Measurements from ENCODE around the gene MAGEE2.
A peak's percentile ranks its signal among the peaks of the same experiment; 100 is the strongest.
"Not testable (repeated sequence)": the region's sequence is repeated elsewhere in the genome, so short reads cannot be mapped to it uniquely, and the experiment has no call there.

The MAGEE2 gene, protein sequence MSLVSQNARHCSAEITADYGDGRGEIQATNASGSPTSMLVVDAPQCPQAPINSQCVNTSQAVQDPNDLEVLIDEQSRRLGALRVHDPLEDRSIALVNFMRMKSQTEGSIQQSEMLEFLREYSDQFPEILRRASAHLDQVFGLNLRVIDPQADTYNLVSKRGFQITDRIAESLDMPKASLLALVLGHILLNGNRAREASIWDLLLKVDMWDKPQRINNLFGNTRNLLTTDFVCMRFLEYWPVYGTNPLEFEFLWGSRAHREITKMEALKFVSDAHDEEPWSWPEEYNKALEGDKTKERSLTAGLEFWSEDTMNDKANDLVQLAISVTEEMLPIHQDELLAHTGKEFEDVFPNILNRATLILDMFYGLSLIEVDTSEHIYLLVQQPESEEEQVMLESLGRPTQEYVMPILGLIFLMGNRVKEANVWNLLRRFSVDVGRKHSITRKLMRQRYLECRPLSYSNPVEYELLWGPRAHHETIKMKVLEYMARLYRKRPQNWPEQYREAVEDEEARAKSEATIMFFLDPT

DNA sequence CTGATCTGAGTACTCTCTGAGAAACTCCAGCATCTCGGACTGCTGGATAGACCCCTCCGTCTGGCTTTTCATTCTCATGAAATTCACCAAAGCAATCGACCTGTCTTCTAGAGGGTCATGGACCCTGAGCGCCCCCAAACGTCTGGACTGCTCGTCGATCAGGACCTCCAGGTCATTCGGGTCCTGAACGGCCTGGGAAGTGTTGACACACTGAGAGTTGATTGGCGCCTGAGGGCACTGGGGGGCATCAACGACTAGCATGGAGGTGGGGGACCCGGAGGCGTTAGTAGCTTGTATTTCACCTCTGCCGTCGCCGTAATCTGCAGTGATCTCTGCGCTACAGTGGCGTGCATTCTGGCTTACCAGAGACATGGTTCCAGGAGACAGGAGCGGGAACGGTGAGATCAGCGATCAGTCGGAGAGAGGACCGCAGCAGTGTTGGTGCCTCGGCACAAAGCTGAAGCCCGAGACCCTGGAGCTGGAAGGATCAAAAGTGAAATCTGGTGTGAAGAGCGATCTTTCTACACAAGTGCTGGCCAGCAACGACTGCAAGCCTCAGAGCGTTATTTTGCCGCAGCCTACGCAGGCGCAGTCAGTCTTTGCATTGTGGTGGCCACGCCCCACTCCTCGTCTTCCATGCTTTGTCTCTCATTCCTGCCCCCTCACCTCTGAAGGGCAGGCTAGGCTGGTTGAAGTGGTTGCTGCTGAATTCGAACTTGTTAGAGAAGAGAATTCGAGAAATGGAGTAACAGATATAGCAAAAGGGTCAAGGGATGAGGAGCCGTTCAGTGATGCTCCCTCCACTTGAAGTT, at the start of gene MAGEE2:
Gene MAGEE2 (minus strand): TSS at position 575 of the 812 bp plus-strand sequence. CDS start 203 bp downstream, at position 372.
- peak in 29 of 51 donors; percentile 0 to 42 (median 3) for DNase-seq

DNA sequence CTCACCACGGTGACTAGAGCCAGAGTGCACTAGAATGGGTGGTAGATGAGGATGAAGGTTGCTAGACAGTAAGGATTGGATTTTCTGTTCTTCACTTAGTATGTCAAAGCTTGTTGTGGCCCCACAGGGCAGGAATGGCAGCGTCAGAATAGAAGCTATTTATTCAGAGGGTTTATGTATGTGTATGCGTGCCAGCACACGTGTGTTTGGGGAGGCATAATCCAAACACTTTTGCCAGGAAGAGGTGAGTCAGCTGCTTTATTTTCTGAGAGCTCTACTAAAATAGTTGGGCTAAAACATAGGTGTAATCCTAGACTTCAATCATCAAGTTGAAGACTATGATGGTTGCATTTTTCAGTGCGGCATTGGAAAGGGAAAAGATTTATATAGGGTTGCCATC, 1.2 kb upstream of the MAGEE2 start:
- DNase-seq: no peak

DNA sequence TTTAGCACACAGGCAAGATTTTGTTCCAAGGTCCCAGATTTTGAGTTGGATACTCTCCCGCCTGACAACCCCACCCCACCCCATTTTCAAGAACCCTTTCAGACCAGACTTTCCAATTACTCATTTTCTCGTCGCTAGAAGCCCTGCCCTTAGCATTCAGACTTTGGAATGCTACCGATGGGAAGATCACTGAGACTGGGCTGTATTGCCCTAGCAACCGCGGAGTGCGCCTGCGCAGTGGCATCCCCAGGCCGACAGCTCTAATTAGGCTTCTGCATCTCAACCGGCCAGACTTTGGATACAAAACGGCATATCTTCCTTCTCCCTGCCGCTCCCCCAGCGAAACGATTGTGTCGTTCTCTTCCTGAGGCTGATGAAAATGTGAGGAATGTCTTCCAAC, 3.4 kb downstream of the MAGEE2 start:
- DNase-seq: peak in 45 of 51 donors; percentile 1 to 63 (median 25)

DNA sequence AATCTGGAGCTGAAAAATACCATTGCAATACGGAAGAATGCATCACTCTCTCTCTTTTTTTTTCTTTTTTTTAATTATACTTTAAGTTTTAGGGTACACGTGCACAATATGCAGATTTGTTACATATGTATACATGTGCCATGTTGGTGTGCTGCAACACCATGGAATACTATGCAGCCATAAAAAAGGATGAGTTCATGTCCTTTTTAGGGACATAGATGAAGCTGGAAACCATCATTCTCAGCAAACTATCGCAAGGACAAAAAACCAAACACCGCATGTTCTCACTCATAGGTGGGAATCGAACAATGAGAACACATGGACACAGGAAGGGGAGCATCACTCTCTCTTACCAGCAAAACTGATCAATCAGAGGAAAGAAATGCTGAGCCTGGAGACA, 17.0 kb downstream of the MAGEE2 start:
- DNase-seq: not testable (repeated sequence)

DNA sequence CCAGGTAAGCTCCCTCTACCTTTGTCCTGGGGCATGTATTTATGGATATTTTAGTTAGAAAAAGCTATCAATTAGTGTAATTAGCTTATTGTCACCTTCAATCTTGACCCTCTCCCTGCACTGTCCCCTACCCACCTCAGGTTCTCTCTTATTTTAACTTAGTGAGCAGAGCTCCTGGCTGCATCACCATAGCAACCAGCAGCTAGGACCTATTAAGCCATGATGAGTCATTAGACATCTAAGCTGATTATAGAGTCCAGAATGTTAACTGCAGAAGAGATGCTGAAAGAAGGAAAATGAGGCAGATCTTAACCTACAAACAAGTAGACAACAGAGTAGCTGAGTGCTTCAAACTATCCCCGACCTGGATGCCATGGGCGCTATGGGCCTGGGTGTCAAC, 36.6 kb downstream of the MAGEE2 start:
- no peak for DNase-seq

DNA sequence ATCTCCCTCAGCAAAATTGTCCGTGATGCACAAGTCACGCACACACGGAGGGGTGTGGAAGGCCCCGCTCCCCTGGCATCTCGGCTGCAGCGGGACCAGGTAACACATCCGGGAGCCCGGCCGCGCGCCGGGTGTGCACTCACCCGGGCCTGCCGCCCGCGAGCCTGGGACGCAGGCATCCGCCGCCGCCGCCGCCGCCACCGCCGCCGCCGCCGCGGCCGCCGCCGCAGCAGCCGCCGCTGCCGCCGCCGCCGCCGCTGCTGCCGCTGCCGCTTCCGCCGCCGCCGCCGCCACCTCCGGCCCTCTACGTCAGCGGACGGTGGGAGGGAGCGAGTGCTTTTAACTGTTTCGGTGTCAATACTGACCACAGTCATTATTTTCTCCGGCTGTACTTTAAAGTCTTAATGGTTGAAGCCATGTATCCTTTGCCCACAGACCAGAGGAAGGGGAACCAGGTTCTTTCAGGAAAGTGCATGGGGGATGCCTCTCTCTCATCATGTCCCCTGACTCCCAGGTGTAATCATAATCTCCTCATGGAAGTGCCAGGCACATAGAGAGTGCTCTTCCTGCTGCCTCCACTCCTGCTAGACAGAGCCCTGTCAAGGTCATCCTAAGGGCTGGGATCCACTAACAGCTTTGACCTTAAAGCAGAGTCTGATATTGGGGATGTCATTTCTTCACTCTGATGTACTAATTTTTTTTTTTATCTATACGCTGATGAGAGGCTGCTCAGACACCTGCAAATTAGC, 38.0 kb downstream of the MAGEE2 start:
- peak in 25 of 51 donors; percentile 0 to 30 (median 5) for DNase-seq

Data from hypothalamus (tissue), 51 donors.